Measurements from ENCODE around the gene MDP1. TPM values are rescaled to one million over a fixed set of nuclear protein-coding genes. Genes with fewer than 3 reads are reported as not detected.

Gene MDP1
- total and polyA plus RNA-seq, 2 experiments from 2014 or later: 9.8 to 31.1 TPM

DNA sequence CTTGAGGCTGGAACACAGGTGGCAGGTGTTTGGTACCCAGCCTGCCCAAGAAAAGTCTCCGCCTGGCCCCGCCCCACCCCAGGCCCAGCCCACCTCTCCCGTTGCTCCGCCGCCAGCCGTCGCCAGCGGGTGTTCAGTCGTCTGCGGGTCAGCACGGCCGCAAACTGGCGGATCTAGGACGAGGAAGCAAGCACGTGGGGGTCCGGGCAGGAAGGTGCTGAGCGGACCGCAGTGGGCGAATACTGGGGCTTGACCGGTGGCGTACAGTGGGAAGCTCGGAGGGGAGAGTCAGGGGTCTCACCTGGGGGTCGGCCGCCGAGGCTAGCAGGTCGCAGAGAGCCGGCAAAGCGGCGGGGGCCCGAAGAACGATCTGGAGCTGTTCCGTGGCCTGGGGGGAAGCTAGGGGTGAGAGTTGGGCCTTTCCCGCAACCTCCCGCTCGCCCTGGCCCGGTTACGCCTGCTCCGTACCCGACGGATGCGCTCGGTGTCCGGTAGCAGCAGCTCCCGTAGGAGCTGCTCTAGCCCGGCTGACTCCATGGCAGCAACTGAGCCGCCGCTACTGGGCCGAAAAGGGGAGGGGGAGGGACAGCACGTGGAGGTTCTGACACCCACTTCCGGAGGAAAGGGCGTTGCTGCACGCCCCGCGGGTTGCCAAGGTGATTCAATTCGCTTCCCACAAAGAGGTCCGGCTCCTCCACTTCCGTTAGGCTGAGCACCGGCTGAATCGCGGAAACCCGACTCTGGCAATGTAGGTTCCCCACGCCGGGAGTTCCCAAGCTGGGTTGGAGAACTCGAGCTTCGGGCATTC lies 27.4 kb downstream of the MDP1 start, which contains the start of gene IPO4:
IPO4 (minus strand) TSS at position 566 of the 808 bp plus-strand sequence; CDS start at position 537, 29 bp downstream.
- H3K36me3 Mint-ChIP-seq (ENCODE audit: low read depth): peaks cover 71% of the 10 kb centered on the region
- H3K36me3 ChIP-seq (ENCODE audit: insufficient read depth): no peaks in the 10 kb centered on the region; the same call in 1 of the 2 replicates
- H3K79me2 ChIP-seq (replicated peaks; ENCODE audit: insufficient read depth): peaks cover 13% of the 10 kb centered on the region; the same call in 1 of the 2 replicates
- ATAC-seq (peak; percentile 92), DNase-seq (ENCODE audit: low spot score) (peak; percentile 100)
- no peaks in the 10 kb centered on the region; the same call in 1 of the 2 replicates for H3F3A ChIP-seq (replicated peaks; ENCODE audit: low read depth)
- no peaks in the 10 kb centered on the region for H3K27me3 ChIP-seq (ENCODE audit: insufficient read depth)
- H3K4me3 ChIP-seq: peak within 1 kb of the TSS; percentile 94
- H2AFZ ChIP-seq: peak within 1 kb of the TSS; percentile 88; the same call in 1 of the 2 replicates
- H3K27ac ChIP-seq (ENCODE audit: low read depth): 0 out of 2 replicates have a peak within 1 kb of the TSS, but pooled peaks have one; percentile 55
- peak within 1 kb of the TSS; percentile 94 for H3K4me2 ChIP-seq
- no peaks in the 10 kb centered on the region; the same call in 2 of the 3 replicates for H3K9me3 Mint-ChIP-seq
- peaks cover 10% of the 10 kb centered on the region for H3K4me1 ChIP-seq (ENCODE audit: insufficient read depth)
- H3K27ac Mint-ChIP-seq: peak within 1 kb of the TSS; percentile 97
- H3K9me2 ChIP-seq (ENCODE audit: insufficient read depth): no peaks in the 10 kb centered on the region
- H3K27me3 Mint-ChIP-seq (ENCODE audit: insufficient read depth, low read depth, poor library complexity): peaks cover 19% of the 10 kb centered on the region
- TF ChIP-seq, protein P1, sequence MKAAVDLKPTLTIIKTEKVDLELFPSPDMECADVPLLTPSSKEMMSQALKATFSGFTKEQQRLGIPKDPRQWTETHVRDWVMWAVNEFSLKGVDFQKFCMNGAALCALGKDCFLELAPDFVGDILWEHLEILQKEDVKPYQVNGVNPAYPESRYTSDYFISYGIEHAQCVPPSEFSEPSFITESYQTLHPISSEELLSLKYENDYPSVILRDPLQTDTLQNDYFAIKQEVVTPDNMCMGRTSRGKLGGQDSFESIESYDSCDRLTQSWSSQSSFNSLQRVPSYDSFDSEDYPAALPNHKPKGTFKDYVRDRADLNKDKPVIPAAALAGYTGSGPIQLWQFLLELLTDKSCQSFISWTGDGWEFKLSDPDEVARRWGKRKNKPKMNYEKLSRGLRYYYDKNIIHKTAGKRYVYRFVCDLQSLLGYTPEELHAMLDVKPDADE (IDR thresholded peaks at IDR 0.05): peak; percentile 91
- TF ChIP-seq CREB1 (CRISPR knock-in tag; IDR thresholded peaks at IDR 0.05; ENCODE audit: low read depth): peak; percentile 81
- no peak for TF ChIP-seq NANOG (IDR thresholded peaks at IDR 0.05; ENCODE audit: borderline replicate concordance)
- TF ChIP-seq JUNB (IDR thresholded peaks at IDR 0.05; ENCODE audit: unreplicated experiment): peak; percentile 48
- peak; percentile 91 for TF ChIP-seq POLR2AphosphoS5 (IDR thresholded peaks at IDR 0.05; ENCODE audit: low read depth)
- H3K4me3 Mint-ChIP-seq: peak within 1 kb of the TSS; percentile 96
- peaks cover 6% of the 10 kb centered on the region for H4K20me1 ChIP-seq (replicated peaks; ENCODE audit: insufficient read depth)
- peaks cover 17% of the 10 kb centered on the region for H3K4me1 Mint-ChIP-seq

DNA sequence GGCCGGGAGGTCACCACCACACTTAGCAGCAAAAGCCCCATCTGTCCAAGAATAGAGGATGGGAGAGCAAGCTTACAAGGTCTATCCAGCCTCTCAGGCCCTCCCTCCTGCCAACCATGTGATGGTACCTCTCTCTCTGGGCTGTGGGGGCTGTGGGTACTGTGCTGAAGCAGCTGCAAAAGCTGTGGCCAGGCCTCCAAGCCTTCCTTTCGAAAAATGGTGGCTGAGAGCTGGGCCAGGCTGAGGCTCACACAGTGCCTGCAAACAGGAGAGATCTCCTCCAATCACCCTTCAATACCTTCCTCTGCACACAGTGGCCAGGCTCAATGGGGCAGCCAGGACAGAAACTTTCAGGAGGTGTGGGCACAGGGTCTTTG lies 28.3 kb downstream of the MDP1 start:
- DNase-seq (ENCODE audit: low spot score) (no peak), ATAC-seq (no peak)
- no peaks in the 10 kb centered on the region for H3K9me2 ChIP-seq (ENCODE audit: insufficient read depth)
- H3K4me1 Mint-ChIP-seq: peaks cover 17% of the 10 kb centered on the region
- H3K27ac ChIP-seq (ENCODE audit: low read depth): no peak overlapping the region
- peaks cover 24% of the 10 kb centered on the region for H3K27me3 Mint-ChIP-seq (ENCODE audit: insufficient read depth, low read depth, poor library complexity)
- peaks cover 6% of the 10 kb centered on the region for H4K20me1 ChIP-seq (replicated peaks; ENCODE audit: insufficient read depth)
- H3K36me3 Mint-ChIP-seq (ENCODE audit: low read depth): peaks cover 72% of the 10 kb centered on the region
- H3K36me3 ChIP-seq (ENCODE audit: insufficient read depth): no peaks in the 10 kb centered on the region; the same call in 1 of the 2 replicates
- H2AFZ ChIP-seq: no peak overlapping the region
- H3K4me1 ChIP-seq (ENCODE audit: insufficient read depth): peaks cover 10% of the 10 kb centered on the region
- peak overlapping the region; percentile 94 for H3K4me2 ChIP-seq
- peak overlapping the region; percentile 94 for H3K4me3 ChIP-seq
- H3K27me3 ChIP-seq (ENCODE audit: insufficient read depth): no peaks in the 10 kb centered on the region
- peaks cover 13% of the 10 kb centered on the region; the same call in 1 of the 2 replicates for H3K79me2 ChIP-seq (replicated peaks; ENCODE audit: insufficient read depth)
- peak overlapping the region; percentile 96 for H3K4me3 Mint-ChIP-seq
- H3K27ac Mint-ChIP-seq: no peak overlapping the region
- H3F3A ChIP-seq (replicated peaks; ENCODE audit: low read depth): no peaks in the 10 kb centered on the region; the same call in 1 of the 2 replicates
- H3K9me3 Mint-ChIP-seq: peaks cover 1% of the 10 kb centered on the region; the same call in 2 of the 3 replicates
- no peak for TF ChIP-seq CREB1 (CRISPR knock-in tag; IDR thresholded peaks at IDR 0.05; ENCODE audit: low read depth)
- no peak for TF ChIP-seq ZNF114 (CRISPR knock-in tag; IDR thresholded peaks at IDR 0.05)
- no peak for TF ChIP-seq POLR2AphosphoS5 (IDR thresholded peaks at IDR 0.05; ENCODE audit: low read depth)
- no peak for TF ChIP-seq EZH2phosphoT487 (IDR thresholded peaks at IDR 0.05; ENCODE audit: unreplicated experiment)
- TF ChIP-seq STAT1 (IDR thresholded peaks at IDR 0.05; ENCODE audit: unreplicated experiment): no peak
- TF ChIP-seq EZH2 (IDR thresholded peaks at IDR 0.05; ENCODE audit: low read depth, unreplicated experiment): no peak
- no peak for TF ChIP-seq NANOG (IDR thresholded peaks at IDR 0.05; ENCODE audit: borderline replicate concordance)
- TF ChIP-seq CTCF (conservative IDR thresholded peaks at IDR 0.05; ENCODE audit: low read depth in 2 of 2): no peak
- TF ChIP-seq, protein P1 (IDR thresholded peaks at IDR 0.05): no peak
- no peak for TF ChIP-seq ZNF331 (CRISPR knock-in tag; IDR thresholded peaks at IDR 0.05; ENCODE audit: low read depth)
